ENCODE results near the gene MVP.
A peak's percentile ranks its signal among the peaks of the same experiment; 100 is the strongest.
"Not testable (repeated sequence)": the region's sequence is repeated elsewhere in the genome, so short reads cannot be mapped to it uniquely, and the experiment has no call there.

MVP gene

GRCh38 chr16:29862884-29863668, 42.8 kb downstream of the MVP start, which contains the start of gene CDIPT:
Gene CDIPT (minus strand): TSS chr16:29863226. CDS start chr16:29862857, 369 bp downstream.
- peak within 1 kb of the TSS; percentile 99 for H3K4me3 Mint-ChIP-seq

GRCh38 chr16:29863669-29863984, 43.4 kb downstream of the MVP start:
- H3K27me3 Mint-ChIP-seq (ENCODE audit: low read depth, poor library complexity) = peaks cover 23% of the 10 kb centered on the region
- H3K36me3 Mint-ChIP-seq (ENCODE audit: low read depth) = peaks cover 19% of the 10 kb centered on the region

More at GRCh38 chr16:29862884-29863668, 42.8 kb downstream of the MVP start, which contains the start of gene CDIPT:
- H3K27ac Mint-ChIP-seq = peak within 1 kb of the TSS; percentile 100
- peaks cover 20% of the 10 kb centered on the region for H3K27me3 Mint-ChIP-seq (ENCODE audit: low read depth, poor library complexity)
- peaks cover 25% of the 10 kb centered on the region for H3K36me3 Mint-ChIP-seq (ENCODE audit: low read depth)
- H3K9me3 Mint-ChIP-seq = no peaks in the 10 kb centered on the region
- peak; percentile 24 for TF ChIP-seq CTCF (IDR thresholded peaks at IDR 0.05)
- H3K4me1 Mint-ChIP-seq = peaks cover 26% of the 10 kb centered on the region
- DNase-seq = peak; percentile 86

GRCh38 chr16:29864205-29864604, 43.9 kb downstream of the MVP start:
- Mint-ChIP-seq H3K36me3 (ENCODE audit: low read depth) (peaks cover 16% of the 10 kb centered on the region), H3K9me3 (no peaks in the 10 kb centered on the region), H3K27ac (no peak overlapping the region), H3K4me1 (peaks cover 26% of the 10 kb centered on the region), H3K27me3 (ENCODE audit: low read depth, poor library complexity) (peaks cover 27% of the 10 kb centered on the region), H3K4me3 (no peak overlapping the region)
- no peak for TF ChIP-seq CTCF (IDR thresholded peaks at IDR 0.05)
- DNase-seq = no peak

More at GRCh38 chr16:29863669-29863984, 43.4 kb downstream of the MVP start:
- H3K4me1 Mint-ChIP-seq = peaks cover 26% of the 10 kb centered on the region
- peak overlapping the region; percentile 100 for H3K27ac Mint-ChIP-seq
- no peaks in the 10 kb centered on the region for H3K9me3 Mint-ChIP-seq
- DNase-seq = no peak
- H3K4me3 Mint-ChIP-seq = peak overlapping the region; percentile 99
- TF ChIP-seq CTCF (IDR thresholded peaks at IDR 0.05) = peak; percentile 6

- H3K4me1 Mint-ChIP-seq = peaks cover 16% of the 10 kb centered on the region
- DNase-seq = no peak
- no peak overlapping the region for H3K27ac Mint-ChIP-seq
- no peaks in the 10 kb centered on the region for H3K36me3 Mint-ChIP-seq (ENCODE audit: low read depth)
- no peak for TF ChIP-seq CTCF (IDR thresholded peaks at IDR 0.05)
- no peak overlapping the region for H3K4me3 Mint-ChIP-seq
- no peaks in the 10 kb centered on the region for H3K9me3 Mint-ChIP-seq
- H3K27me3 Mint-ChIP-seq (ENCODE audit: low read depth, poor library complexity) = peaks cover 30% of the 10 kb centered on the region
Observed at GRCh38 chr16:29868396-29869009, 48.2 kb downstream of the MVP start.

- DNase-seq; H3K36me3 Mint-ChIP-seq (ENCODE audit: low read depth); H3K9me3 Mint-ChIP-seq; H3K4me3 Mint-ChIP-seq; H3K27ac Mint-ChIP-seq: not testable (repeated sequence)
- peaks cover 34% of the 10 kb centered on the region for H3K27me3 Mint-ChIP-seq (ENCODE audit: low read depth, poor library complexity)
- H3K4me1 Mint-ChIP-seq = peaks cover 12% of the 10 kb centered on the region
Observed at GRCh38 chr16:29869067-29869466, 48.8 kb downstream of the MVP start.

- H3K27me3 Mint-ChIP-seq (ENCODE audit: low read depth, poor library complexity) = peaks cover 54% of the 10 kb centered on the region
- no peak overlapping the region for H3K4me3 Mint-ChIP-seq
- H3K36me3 Mint-ChIP-seq (ENCODE audit: low read depth) = no peaks in the 10 kb centered on the region
- TF ChIP-seq CTCF (IDR thresholded peaks at IDR 0.05) = no peak
- DNase-seq = no peak
- H3K9me3 Mint-ChIP-seq = no peaks in the 10 kb centered on the region
- H3K4me1 Mint-ChIP-seq = peaks cover 18% of the 10 kb centered on the region
- H3K27ac Mint-ChIP-seq = no peak overlapping the region
Observed at GRCh38 chr16:29871822-29872546, 51.7 kb downstream of the MVP start.

All from nephron progenitor cell (in vitro differentiated cells).